HG03103 (cell line): Measurements from ENCODE around the gene NEK6.

ENCODE experiments used
- ATAC-seq: cut with Tn5 transposase; IDR thresholded peaks from one replicate; pipeline ENCODE4 v1.9.1; 2021; ENCODE audit warnings: low read depth; ENCODE audit not compliant: unreplicated experiment

Gene NEK6

GRCh38 chr9:124390794-124391658 is 133.3 kb downstream of the NEK6 start:
- no peak for ATAC-seq

- no peak for ATAC-seq
Observed at GRCh38 chr9:124392254-124392870, 134.6 kb downstream of the NEK6 start.

- ATAC-seq = no peak
Observed at GRCh38 chr9:124392871-124393460, 135.2 kb downstream of the NEK6 start.

GRCh38 chr9:124394167-124394566 is 136.4 kb downstream of the NEK6 start:
- ATAC-seq = no peak

- no peak for ATAC-seq
Observed at GRCh38 chr9:124394596-124394995, 136.8 kb downstream of the NEK6 start.

- no peak for ATAC-seq
Observed at GRCh38 chr9:124395826-124396225, 138.1 kb downstream of the NEK6 start.

GRCh38 chr9:124398191-124398935 is 140.6 kb downstream of the NEK6 start:
- no peak for ATAC-seq

- ATAC-seq = no peak
Observed at GRCh38 chr9:124399323-124399967, 141.7 kb downstream of the NEK6 start.

GRCh38 chr9:124399968-124400940 is 142.5 kb downstream of the NEK6 start:
- no peak for ATAC-seq
